B cell (primary cell): ENCODE measurements around the gene WDFY2. TPM values are rescaled to one million over a fixed set of nuclear protein-coding genes. Genes with fewer than 3 reads are reported as not detected.
"Not testable (repeated sequence)": the region's sequence is repeated elsewhere in the genome, so short reads cannot be mapped to it uniquely, and the experiment has no call there.

Experiments
- ATAC-seq: fragments of 200-7000 bp; cut with Tn5 transposase; one replicate; pipeline ENCODE4 v1.10.0; 2021; ENCODE audit warnings: low read depth, mild to moderate bottlenecking, moderate number of reproducible peaks, moderate library complexity
- CTCF ChIA-PET: fragments of 350-600 bp; sonication (Branson Sonifier 250); formaldehyde crosslinking; loops from one replicate; lab custom pipeline; 2021; ENCODE audit warnings: antibody characterized with exemption, inconsistent platforms; lab: Charles Lee
- POLR2A ChIA-PET: fragments of 350-600 bp; sonication (Branson Sonifier 250); formaldehyde crosslinking; loops from one replicate; lab custom pipeline; 2021; ENCODE audit warnings: antibody characterized with exemption; lab: Charles Lee
- DNase-seq: peaks from one replicate; pipeline ENCODE4 v3.0.0; 2013
- H2AFZ ChIP-seq: 2 replicates; pipeline ENCODE4 v1.6.1; 2012; ENCODE audit warnings: mild to moderate bottlenecking, low read depth, low read length; ENCODE audit not compliant: insufficient read depth, poor library complexity, severe bottlenecking
- H3K27ac ChIP-seq, 2 donors: 1 replicate in 1 of 2; 2 replicates in 1 of 2; pipeline ENCODE4 v1.5.1; 2012 to 2013; ENCODE audit warnings: low read length in 2 of 2, mild to moderate bottlenecking in 2 of 2, moderate library complexity in 1 of 2
- H3K27me3 ChIP-seq, 4 experiments: fragments of 200-600 bp in 1 of 4; sonication (generic) in 1 of 4; replicated peaks in 1 of 4; 1 replicate in 2 of 4; 2 replicates in 2 of 4; pipeline versions ENCODE4 v1.6.1 to v1.7.0; 2013 to 2016; ENCODE audit warnings: low read length in 3 of 4, mild to moderate bottlenecking in 2 of 4, mixed read lengths in 1 of 4, moderate library complexity in 1 of 4; ENCODE audit not compliant: insufficient read depth in 4 of 4, control insufficient read depth in 3 of 4; ENCODE audit errors: control extremely low read depth in 1 of 4
- H3K36me3 ChIP-seq, 2 experiments: replicated peaks in 1 of 2; 1 replicate in 1 of 2; 2 replicates in 1 of 2; pipeline versions ENCODE4 v1.6.1 to v1.7.1; 2013; ENCODE audit warnings: low read length in 1 of 2; ENCODE audit not compliant: insufficient read depth in 2 of 2, control insufficient read depth in 1 of 2; ENCODE audit errors: control extremely low read depth in 1 of 2, extremely low read depth in 1 of 2
- H3K4me1 ChIP-seq, 2 donors: fragments of 200-600 bp in 1 of 2; sonication (generic) in 1 of 2; 1 replicate in 1 of 2; 2 replicates in 1 of 2; pipeline versions ENCODE4 v1.5.1 to v1.6.1; 2013 to 2017; ENCODE audit warnings: low read length in 2 of 2; ENCODE audit not compliant: control insufficient read depth in 2 of 2, insufficient read depth in 2 of 2
- H3K4me2 ChIP-seq: replicated peaks from 2 replicates; pipeline ENCODE3; 2012; ENCODE audit warnings: mild to moderate bottlenecking, low read depth, low read length; ENCODE audit not compliant: poor library complexity, severe bottlenecking
- H3K4me3 ChIP-seq, 5 experiments: fragments of 200-600 bp in 1 of 5; sonication (generic) in 1 of 5; 1 replicate in 3 of 5; 2 replicates in 2 of 5; pipeline versions ENCODE4 v1.5.1 to v1.7.0; 2011 to 2016; ENCODE audit warnings: low read length in 4 of 5, mild to moderate bottlenecking in 4 of 5, low read depth in 2 of 5, control low read depth in 1 of 5, moderate library complexity in 1 of 5; ENCODE audit not compliant: insufficient read depth in 1 of 5; ENCODE audit errors: control extremely low read depth in 1 of 5, extremely low read depth in 1 of 5
- H3K79me2 ChIP-seq: fragments of 200-600 bp; sonication (generic); one replicate; pipeline ENCODE4 v1.6.0; 2016; ENCODE audit warnings: low read length; ENCODE audit not compliant: control insufficient read depth, insufficient read depth
- H3K9ac ChIP-seq: fragments of 200-600 bp; sonication (generic); 2 replicates; pipeline ENCODE4 v1.6.1; 2017; ENCODE audit warnings: mild to moderate bottlenecking, low read length, moderate library complexity
- H3K9me3 ChIP-seq, 3 donors: one replicate each; pipeline versions ENCODE4 v1.6.1 to v1.7.1; 2013; ENCODE audit warnings: low read length in 2 of 3; ENCODE audit not compliant: control insufficient read depth in 2 of 3, insufficient read depth in 1 of 3; ENCODE audit errors: control extremely low read depth in 1 of 3
- H4K20me1 ChIP-seq: 2 replicates; pipeline ENCODE4 v1.6.0; 2012; ENCODE audit warnings: mild to moderate bottlenecking, low read length; ENCODE audit not compliant: insufficient read depth, control insufficient read depth, poor library complexity, severe bottlenecking
- H3K27ac Mint-ChIP-seq: one replicate; pipeline ENCODE4 v1.8.0; 2021; ENCODE audit warnings: mixed read lengths
- H3K27me3 Mint-ChIP-seq: one replicate; pipeline ENCODE4 v1.8.0; 2021; ENCODE audit warnings: mixed read lengths
- H3K4me1 Mint-ChIP-seq: one replicate; pipeline ENCODE4 v1.8.0; 2021; ENCODE audit warnings: mixed read lengths
- H3K4me3 Mint-ChIP-seq: one replicate; pipeline ENCODE4 v1.8.0; 2021; ENCODE audit warnings: mixed read lengths
- H3K9me3 Mint-ChIP-seq: one replicate; pipeline ENCODE4 v1.8.0; 2022; ENCODE audit warnings: mixed read lengths; ENCODE audit not compliant: insufficient read depth
- EZH2 ChIP-seq: IDR thresholded peaks from 2 replicates; pipeline ENCODE4 v1.6.1; 2012; ENCODE audit warnings: borderline replicate concordance, low read depth, mild to moderate bottlenecking, moderate library complexity, low read length; ENCODE audit not compliant: insufficient read depth, poor library complexity, severe bottlenecking
- WGBS: methylation state at CpG from one replicate; pipeline ENCODE4 v1.1.5; 2013; ENCODE audit warnings: missing lambda C conversion rate; ENCODE audit not compliant: insufficient coverage; 5-methylcytosine and 5-hydroxymethylcytosine counted together
- intact Hi-C: fragments of 100-400 bp; cut with micrococcal nuclease; formaldehyde crosslinking; loops from one replicate; pipeline ENCODE4 v1.10.0; 2022
- polyA plus RNA-seq: library from polyadenylated mRNA; depleted of rRNA; stranded (reverse); fragments of >200 nt; gene quantifications from 2 replicates; pipeline ENCODE4 v1.2.3, GENCODE V29; 2012
- total RNA-seq, 2 donors: library from RNA; stranded (reverse); fragments of 120-200 nt in 1 of 2; gene quantifications; 1 replicate in 1 of 2; 2 replicates in 1 of 2; pipeline versions ENCODE4 v1.2.3 to v1.2.4, GENCODE V29; 2013 to 2022
- TF ChIP-seq, protein P1 (sequence below): fragments of 200-600 bp; IDR thresholded peaks from one replicate; pipeline ENCODE4 v1.8.0; 2022; ENCODE audit warnings: antibody characterized with exemption, mild to moderate bottlenecking

The WDFY2 gene
- total and polyA plus RNA-seq, 2 donors (not counting 1 experiment from before 2014, with no cell fraction given): 12.4 to 47.7 TPM

DNA sequence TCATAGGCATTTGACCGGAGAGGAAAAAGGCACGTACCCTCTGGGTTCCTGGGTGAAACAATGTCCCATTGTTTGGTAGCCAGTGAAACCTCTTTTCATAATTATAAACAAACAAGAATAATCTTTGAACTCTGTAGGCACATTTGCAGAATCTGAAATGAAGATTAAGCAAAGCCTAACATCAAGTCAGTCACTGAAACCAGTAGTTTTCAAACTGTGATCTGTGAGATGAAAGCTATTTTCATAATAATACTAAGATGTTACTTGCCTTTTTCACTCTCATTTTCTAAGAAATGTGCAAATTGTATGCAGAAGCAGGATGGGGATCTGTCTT is 105.4 kb downstream of the WDFY2 start:
- Histone ChIP-seq H3K27ac (no peak overlapping the region), H3K36me3 (no peaks in the 10 kb centered on the region), H3K9ac (no peak overlapping the region), H2AFZ (no peak overlapping the region), H3K4me2 (no peak overlapping the region), H3K4me1 (no peaks in the 10 kb centered on the region), H3K4me3 (no peak overlapping the region), H3K79me2 (peaks cover 13% of the 10 kb centered on the region), H3K9me3 (no peaks in the 10 kb centered on the region), H3K27me3 (no peaks in the 10 kb centered on the region), H4K20me1 (no peaks in the 10 kb centered on the region)
- ChIA-PET POLR2A (no interaction called here), CTCF (no interaction called here)
- intact Hi-C loops: no loop called here
- H3K9me3 Mint-ChIP-seq: no peaks in the 10 kb centered on the region
- no peaks in the 10 kb centered on the region for H3K27me3 Mint-ChIP-seq
- DNase-seq (no peak), ATAC-seq (no peak)
- WGBS: no CpG with 5 or more reads among the region's 2 CpGs
- H3K4me3 Mint-ChIP-seq: no peak overlapping the region
- TF ChIP-seq, protein P1, sequence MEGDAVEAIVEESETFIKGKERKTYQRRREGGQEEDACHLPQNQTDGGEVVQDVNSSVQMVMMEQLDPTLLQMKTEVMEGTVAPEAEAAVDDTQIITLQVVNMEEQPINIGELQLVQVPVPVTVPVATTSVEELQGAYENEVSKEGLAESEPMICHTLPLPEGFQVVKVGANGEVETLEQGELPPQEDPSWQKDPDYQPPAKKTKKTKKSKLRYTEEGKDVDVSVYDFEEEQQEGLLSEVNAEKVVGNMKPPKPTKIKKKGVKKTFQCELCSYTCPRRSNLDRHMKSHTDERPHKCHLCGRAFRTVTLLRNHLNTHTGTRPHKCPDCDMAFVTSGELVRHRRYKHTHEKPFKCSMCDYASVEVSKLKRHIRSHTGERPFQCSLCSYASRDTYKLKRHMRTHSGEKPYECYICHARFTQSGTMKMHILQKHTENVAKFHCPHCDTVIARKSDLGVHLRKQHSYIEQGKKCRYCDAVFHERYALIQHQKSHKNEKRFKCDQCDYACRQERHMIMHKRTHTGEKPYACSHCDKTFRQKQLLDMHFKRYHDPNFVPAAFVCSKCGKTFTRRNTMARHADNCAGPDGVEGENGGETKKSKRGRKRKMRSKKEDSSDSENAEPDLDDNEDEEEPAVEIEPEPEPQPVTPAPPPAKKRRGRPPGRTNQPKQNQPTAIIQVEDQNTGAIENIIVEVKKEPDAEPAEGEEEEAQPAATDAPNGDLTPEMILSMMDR: no peak
- no peak for TF ChIP-seq EZH2
- peaks cover 11% of the 10 kb centered on the region for H3K4me1 Mint-ChIP-seq
- no peak overlapping the region for H3K27ac Mint-ChIP-seq

DNA sequence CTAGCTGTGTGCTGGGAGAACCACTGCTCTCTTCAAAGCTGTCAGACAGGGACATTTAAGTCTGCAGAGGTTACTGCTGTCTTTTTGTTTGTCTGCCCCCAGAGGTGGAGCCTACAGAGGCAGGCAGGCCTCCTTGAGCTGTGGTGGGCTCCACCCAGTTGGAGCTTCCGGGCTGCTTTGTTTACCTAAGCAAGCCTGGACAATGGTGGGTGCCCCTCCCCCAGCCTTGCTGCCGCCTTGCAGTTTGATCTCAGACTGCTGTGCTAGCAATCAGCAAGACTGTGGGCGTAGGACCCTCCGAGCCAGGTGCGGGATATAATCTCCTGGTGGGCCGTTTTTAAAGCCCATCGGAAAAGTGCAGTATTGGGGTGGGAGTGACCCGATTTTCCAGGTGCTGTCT is 111.4 kb downstream of the WDFY2 start:
- POLR2A ChIA-PET, H3K9me3 ChIP-seq, DNase-seq, H3K4me3 ChIP-seq, ATAC-seq, H3K27ac ChIP-seq, H3K27ac Mint-ChIP-seq, H3K9me3 Mint-ChIP-seq, H3K4me2 ChIP-seq, H3K4me1 Mint-ChIP-seq, H3K27me3 ChIP-seq, H3K9ac ChIP-seq, H3K4me1 ChIP-seq, H2AFZ ChIP-seq, H4K20me1 ChIP-seq, H3K36me3 ChIP-seq, H3K27me3 Mint-ChIP-seq, H3K79me2 ChIP-seq, CTCF ChIA-PET, H3K4me3 Mint-ChIP-seq: not testable (repeated sequence)
- WGBS: 94% methylated on average over 6 of the region's 8 CpGs
- intact Hi-C loops: loop anchor here (5.0 kb wide), 1 partner anchor 63 kb away; no protein-coding TSS in a partner anchor
